Measurements from ENCODE around the gene PCCA.

The PCCA gene

GRCh38 chr13:100044936-100045335, 44.0 kb upstream of the PCCA start:
- TF ChIP-seq EZH2 (IDR thresholded peaks at IDR 0.05; ENCODE audit: borderline replicate concordance, low read length) (no peak), CTCF (IDR thresholded peaks at IDR 0.05; ENCODE audit: low read length) (no peak)
- no peaks in the 10 kb centered on the region for H3K4me1 ChIP-seq (ENCODE audit: insufficient read depth, low read length, severe bottlenecking)
- no peaks in the 10 kb centered on the region for H3K9me2 ChIP-seq (ENCODE audit: low read depth, low read length)
- no peak overlapping the region for H3K4me2 ChIP-seq (ENCODE audit: low read length)
- no peaks in the 10 kb centered on the region for H4K20me1 ChIP-seq (ENCODE audit: insufficient read depth, low read length)
- H3K36me3 ChIP-seq (ENCODE audit: insufficient read depth, low read length): no peaks in the 10 kb centered on the region
- no peak overlapping the region for H3K9ac ChIP-seq (ENCODE audit: low read length)
- no peak overlapping the region for H3K27ac ChIP-seq (ENCODE audit: low read depth, low read length, poor library complexity, severe bottlenecking)
- H2AFZ ChIP-seq (ENCODE audit: low read length): no peak overlapping the region
- H3K27me3 ChIP-seq (ENCODE audit: insufficient read depth, low read length): no peaks in the 10 kb centered on the region; the same call in 1 of the 2 replicates
- H3F3A ChIP-seq (ENCODE audit: insufficient read depth, low read length): no peaks in the 10 kb centered on the region
- H3K4me3 ChIP-seq (ENCODE audit: low read depth, low read length, poor library complexity, severe bottlenecking): no peak overlapping the region
- no peaks in the 10 kb centered on the region for H3K79me2 ChIP-seq (ENCODE audit: insufficient read depth, low read length)
- no peaks in the 10 kb centered on the region for H3K9me3 ChIP-seq (ENCODE audit: low read length)

GRCh38 chr13:100045355-100045754, 43.5 kb upstream of the PCCA start:
- no peak overlapping the region for H3K9ac ChIP-seq (ENCODE audit: low read length)
- no peak for TF ChIP-seq EZH2 (IDR thresholded peaks at IDR 0.05; ENCODE audit: borderline replicate concordance, low read length)
- no peak for TF ChIP-seq CTCF (IDR thresholded peaks at IDR 0.05; ENCODE audit: low read length)

GRCh38 chr13:100051070-100051469, 37.8 kb upstream of the PCCA start:
- Histone ChIP-seq H4K20me1 (ENCODE audit: insufficient read depth, low read length) (no peaks in the 10 kb centered on the region), H3K79me2 (ENCODE audit: insufficient read depth, low read length) (no peaks in the 10 kb centered on the region), H2AFZ (ENCODE audit: low read length) (no peak overlapping the region), H3K36me3 (ENCODE audit: insufficient read depth, low read length) (no peaks in the 10 kb centered on the region), H3K27me3 (ENCODE audit: insufficient read depth, low read length) (no peaks in the 10 kb centered on the region), H3F3A (ENCODE audit: insufficient read depth, low read length) (no peaks in the 10 kb centered on the region), H3K9ac (ENCODE audit: low read length) (no peak overlapping the region), H3K4me3 (ENCODE audit: low read depth, low read length, poor library complexity, severe bottlenecking) (no peak overlapping the region), H3K4me2 (ENCODE audit: low read length) (no peak overlapping the region), H3K9me3 (ENCODE audit: low read length) (no peaks in the 10 kb centered on the region), H3K4me1 (ENCODE audit: insufficient read depth, low read length, severe bottlenecking) (no peaks in the 10 kb centered on the region), H3K27ac (ENCODE audit: low read depth, low read length, poor library complexity, severe bottlenecking) (no peak overlapping the region), H3K9me2 (ENCODE audit: low read depth, low read length) (no peaks in the 10 kb centered on the region)
- TF ChIP-seq CTCF (IDR thresholded peaks at IDR 0.05; ENCODE audit: low read length): no peak
- TF ChIP-seq EZH2 (IDR thresholded peaks at IDR 0.05; ENCODE audit: borderline replicate concordance, low read length): no peak

More at GRCh38 chr13:100045355-100045754, 43.5 kb upstream of the PCCA start:
- Histone ChIP-seq H4K20me1 (ENCODE audit: insufficient read depth, low read length) (no peaks in the 10 kb centered on the region), H3K27ac (ENCODE audit: low read depth, low read length, poor library complexity, severe bottlenecking) (no peak overlapping the region), H3K4me2 (ENCODE audit: low read length) (no peak overlapping the region), H3K36me3 (ENCODE audit: insufficient read depth, low read length) (no peaks in the 10 kb centered on the region), H3F3A (ENCODE audit: insufficient read depth, low read length) (no peaks in the 10 kb centered on the region), H2AFZ (ENCODE audit: low read length) (no peak overlapping the region), H3K79me2 (ENCODE audit: insufficient read depth, low read length) (no peaks in the 10 kb centered on the region), H3K4me3 (ENCODE audit: low read depth, low read length, poor library complexity, severe bottlenecking) (no peak overlapping the region), H3K27me3 (ENCODE audit: insufficient read depth, low read length) (no peaks in the 10 kb centered on the region), H3K9me2 (ENCODE audit: low read depth, low read length) (no peaks in the 10 kb centered on the region), H3K9me3 (ENCODE audit: low read length) (no peaks in the 10 kb centered on the region), H3K4me1 (ENCODE audit: insufficient read depth, low read length, severe bottlenecking) (no peaks in the 10 kb centered on the region)

Data from OCI-LY1 (cell line).